Uterus (tissue), 4 donors: ENCODE data around the gene ZNF879. TPM values are rescaled to one million over a fixed set of nuclear protein-coding genes. Genes with fewer than 3 reads are reported as not detected.

Experiments used
- DNase-seq, 2 donors: peaks; one replicate each; pipeline ENCODE4 v3.0.0-alpha.2; 2019 to 2020
- H3K27ac ChIP-seq, 2 donors: fragments of 200-600 bp; sonication (generic); 1 replicate in 1 of 2; 2 replicates in 1 of 2; pipeline ENCODE4 v1.5.1; 2016 to 2018
- H3K27me3 ChIP-seq, 2 donors: fragments of 200-600 bp; sonication (generic); one replicate each; pipeline ENCODE4 v1.5.1; 2018 to 2019; ENCODE audit warnings: control low read depth in 1 of 2
- H3K36me3 ChIP-seq, 2 donors: fragments of 200-600 bp; sonication (generic); one replicate each; pipeline ENCODE4 v1.5.1; 2019; ENCODE audit warnings: control low read depth in 1 of 2
- H3K4me1 ChIP-seq, 2 donors: fragments of 200-600 bp; sonication (generic); one replicate each; pipeline ENCODE4 v1.5.1; 2018 to 2019; ENCODE audit warnings: control low read depth in 1 of 2
- H3K4me3 ChIP-seq, 2 donors: fragments of 200-600 bp; sonication (generic); 1 replicate in 1 of 2; 2 replicates in 1 of 2; pipeline ENCODE4 v1.5.1; 2018 to 2019; ENCODE audit warnings: mild to moderate bottlenecking in 1 of 2
- H3K9me3 ChIP-seq, 2 donors: fragments of 200-600 bp; sonication (generic); one replicate each; pipeline ENCODE4 v1.5.1; 2019; ENCODE audit warnings: control low read depth in 1 of 2
- POLR2A ChIP-seq, 2 donors: fragments of 450-650 bp; IDR thresholded peaks; one replicate each; pipeline ENCODE4 v1.6.1; 2016; ENCODE audit warnings: antibody characterized with exemption in 2 of 2, mild to moderate bottlenecking in 1 of 2, moderate library complexity in 1 of 2
- intact Hi-C: fragments of 100-400 bp; cut with DNase I; formaldehyde crosslinking; loops from one replicate; pipeline ENCODE4 v1.15.1; 2023; ENCODE audit warnings: low total_unique reads
- total RNA-seq, 4 donors: library from RNA; depleted of rRNA in 3 of 4; stranded (reverse); fragments of >200 nt in 3 of 4; gene quantifications; one replicate each; pipeline versions ENCODE4 v1.1.0 to v1.2.4, GENCODE V29; 2014 to 2023
- TF ChIP-seq, protein P1 (sequence below), 4 experiments: fragments of 200-600 bp in 2 of 4; fragments of 450-650 bp in 2 of 4; sonication (generic) in 2 of 4; IDR thresholded peaks; one replicate each; pipeline ENCODE4 v1.5.1; 2016 to 2019; ENCODE audit warnings: antibody characterized with exemption in 4 of 4, mild to moderate bottlenecking in 2 of 4, moderate library complexity in 1 of 4
- donor health status: DM: yes; HTN: yes; CAD: no.

ZNF879 gene
- total RNA-seq, 4 donors from 2014 or later, result 6.9 to 11.8 (median 8.2) TPM

DNA sequence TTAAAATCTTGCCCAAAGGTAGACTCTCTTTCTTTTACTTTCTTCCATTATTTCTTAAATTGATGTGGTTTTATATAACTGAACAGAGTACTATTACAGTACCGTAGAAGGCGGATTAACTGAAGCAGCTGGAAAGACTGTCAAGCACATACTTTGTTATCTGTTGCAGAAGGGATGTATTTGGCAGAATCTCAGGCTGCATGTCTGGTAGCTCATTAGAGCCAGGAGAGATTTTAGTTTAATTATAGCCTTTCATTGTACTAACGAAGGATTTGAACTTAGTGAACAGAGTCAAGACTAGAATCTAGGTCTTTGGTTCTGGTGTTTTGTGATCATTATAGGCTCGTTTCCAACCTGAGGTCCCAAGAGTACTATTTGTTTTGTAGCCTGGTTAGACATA, 57.1 kb downstream of the ZNF879 start:
- intact Hi-C loops, result no loop called here

More for the DNA sequence above, 57.1 kb downstream of the ZNF879 start:
- H3K27me3 ChIP-seq, result no peaks in the 10 kb centered on the region
- no peak overlapping the region for H3K4me3 ChIP-seq
- peaks cover 8 to 94% of the 10 kb centered on the region in 2 donors for H3K9me3 ChIP-seq
- H3K27ac ChIP-seq, result no peak overlapping the region
- no peak for DNase-seq
- no peaks in the 10 kb centered on the region for H3K4me1 ChIP-seq
- H3K36me3 ChIP-seq, result no peaks in the 10 kb centered on the region
- no peak for TF ChIP-seq POLR2A (IDR thresholded peaks at IDR 0.05)
- TF ChIP-seq, protein P1, sequence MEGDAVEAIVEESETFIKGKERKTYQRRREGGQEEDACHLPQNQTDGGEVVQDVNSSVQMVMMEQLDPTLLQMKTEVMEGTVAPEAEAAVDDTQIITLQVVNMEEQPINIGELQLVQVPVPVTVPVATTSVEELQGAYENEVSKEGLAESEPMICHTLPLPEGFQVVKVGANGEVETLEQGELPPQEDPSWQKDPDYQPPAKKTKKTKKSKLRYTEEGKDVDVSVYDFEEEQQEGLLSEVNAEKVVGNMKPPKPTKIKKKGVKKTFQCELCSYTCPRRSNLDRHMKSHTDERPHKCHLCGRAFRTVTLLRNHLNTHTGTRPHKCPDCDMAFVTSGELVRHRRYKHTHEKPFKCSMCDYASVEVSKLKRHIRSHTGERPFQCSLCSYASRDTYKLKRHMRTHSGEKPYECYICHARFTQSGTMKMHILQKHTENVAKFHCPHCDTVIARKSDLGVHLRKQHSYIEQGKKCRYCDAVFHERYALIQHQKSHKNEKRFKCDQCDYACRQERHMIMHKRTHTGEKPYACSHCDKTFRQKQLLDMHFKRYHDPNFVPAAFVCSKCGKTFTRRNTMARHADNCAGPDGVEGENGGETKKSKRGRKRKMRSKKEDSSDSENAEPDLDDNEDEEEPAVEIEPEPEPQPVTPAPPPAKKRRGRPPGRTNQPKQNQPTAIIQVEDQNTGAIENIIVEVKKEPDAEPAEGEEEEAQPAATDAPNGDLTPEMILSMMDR (IDR thresholded peaks at IDR 0.05), result no peak

Other genes starting within 250 kb of the ZNF879 start
- gene ZNF354B, start 163.9 kb upstream of the ZNF879 start, total RNA-seq, result 10 to 100 TPM; 24.1 to 49.7 (median 28.3) TPM
- gene ZFP2, start 127.9 kb upstream of the ZNF879 start, total RNA-seq, result 1 to 10 TPM in 3 of 4 donors, under 1 TPM in 1; 0.26 to 8.4 (median 3.7) TPM
- gene ZNF454, start 82.6 kb upstream of the ZNF879 start, total RNA-seq, result 10 to 100 TPM in 1 of 4 donors, 1 to 10 TPM in 2, under 1 TPM in 1; 0.59 to 11.8 (median 6.9) TPM
- gene GRM6, start 28.5 kb upstream of the ZNF879 start, total RNA-seq, result not detected
- gene ZNF354C, start 36.6 kb downstream of the ZNF879 start, total RNA-seq, result 10 to 100 TPM in 2 of 4 donors, 1 to 10 TPM in 2; 5.9 to 38.7 (median 11.8) TPM